ENCODE measurements around the gene BIN1. TPM values are rescaled to one million over a fixed set of nuclear protein-coding genes. Genes with fewer than 3 reads are reported as not detected.

Gene BIN1
- total and polyA plus RNA-seq, 2 of the 4 experiments (the other 2 are of a cell fraction), result 18.1 to 25.7 TPM

DNA sequence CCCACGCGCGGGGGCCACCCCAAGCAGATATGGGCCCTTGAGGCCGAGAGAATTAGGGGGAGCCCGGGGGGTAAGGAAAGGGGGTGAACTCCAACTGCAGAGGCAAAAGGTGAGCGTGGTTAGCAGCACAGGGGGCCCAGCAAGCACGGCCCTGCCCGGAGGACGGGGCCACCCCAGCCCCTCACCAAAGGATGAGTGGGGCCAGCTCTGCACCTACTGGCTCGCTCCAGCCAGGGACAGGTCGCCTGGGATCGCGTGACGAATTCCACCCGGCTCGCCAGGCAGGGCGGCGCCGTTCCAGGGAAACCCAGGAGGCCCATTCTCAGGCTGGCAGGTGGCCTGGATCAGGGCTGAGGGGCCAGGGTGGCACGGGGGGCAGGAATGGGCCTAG, 38.6 kb downstream of the BIN1 start:
- ATAC-seq (ENCODE audit: low read depth), result no peak
- H3K56ac ChIP-seq (ENCODE audit: extremely low read depth, insufficient read depth, low read length), result no peak overlapping the region
- WGBS, 2 experiments (ENCODE audit: extremely low coverage in 2 of 2, insufficient read length in 1 of 2), result 79% methylated on average over 8 of the region's 20 CpGs; no CpG with 5 or more reads in 1 of the 2 experiments
- no peak overlapping the region for H2BK5ac ChIP-seq (ENCODE audit: low read depth, low read length, poor library complexity, severe bottlenecking)
- H4K91ac ChIP-seq (ENCODE audit: insufficient read depth, low read depth, low read length), result no peak overlapping the region; the same call in 1 of the 2 replicates
- no TSS peak for BruUV-seq (replicated peaks)
- H3K18ac ChIP-seq (ENCODE audit: low read depth, low read length), result no peak overlapping the region
- ChIA-PET CTCF (interaction anchor here (0.7 to 1.0 kb wide), 5 partner anchors 15 to 728 kb away, joined by 3 to 7 read pairs (median 4); partner anchors contain the start of gene BIN1), POLR2A (ENCODE audit: unreplicated experiment) (interaction anchor here (0.6 kb wide), 1 partner anchor 352 kb away, joined by 4 read pairs; no protein-coding TSS in a partner anchor)
- dilution Hi-C loops (cut with HindIII; ENCODE audit: low sequenced_read_pairs, unreplicated experiment) (no loop called here), in situ Hi-C loops (cut with MboI; ENCODE audit: low sequenced_read_pairs) (loop anchor here (10.0 kb wide), 1 partner anchor 106 kb away; no protein-coding TSS in a partner anchor), intact Hi-C loops (cut with micrococcal nuclease) (loop anchor here (1.0 to 10.0 kb wide), 4 partner anchors 38 to 406 kb away; partner anchors contain the start of genes BIN1 and ERCC3)
- H2AK9ac ChIP-seq (replicated peaks; ENCODE audit: low read depth, low read length, poor library complexity), result peak overlapping the region; percentile 62
- H3K9me3 ChIP-seq (ENCODE audit: control insufficient read depth, insufficient read depth, low read length), result no peaks in the 10 kb centered on the region
- H3K9ac ChIP-seq (ENCODE audit: low read depth, low read length), result no peak overlapping the region
- DNase-seq, result no peak
- no peak overlapping the region for H2BK120ac ChIP-seq (ENCODE audit: low read depth, low read length)
- H4K5ac ChIP-seq (ENCODE audit: low read depth, low read length), result no peak overlapping the region
- peaks cover 12% of the 10 kb centered on the region for H3K9me1 ChIP-seq (ENCODE audit: insufficient read depth, low read length)
- H2BK20ac ChIP-seq (ENCODE audit: low read depth, low read length), result no peak overlapping the region
- H3K14ac ChIP-seq (replicated peaks; ENCODE audit: low read depth, low read length), result no peak overlapping the region
- peaks cover 13% of the 10 kb centered on the region for H4K20me1 ChIP-seq (ENCODE audit: insufficient read depth, low read length)
- H4K8ac ChIP-seq (ENCODE audit: low read depth in 2 of 2, low read length in 2 of 2), result no peak overlapping the region
- peaks cover 28% of the 10 kb centered on the region for H3K36me3 ChIP-seq (ENCODE audit: control insufficient read depth, insufficient read depth, low read length)
- no peaks in the 10 kb centered on the region for H3K27me3 ChIP-seq (ENCODE audit: control insufficient read depth, insufficient read depth, low read length)
- H2BK15ac ChIP-seq (ENCODE audit: low read depth, low read length), result no peak overlapping the region
- peaks cover 16% of the 10 kb centered on the region for H3K4me1 ChIP-seq (ENCODE audit: control insufficient read depth, insufficient read depth, low read length)
- H3K79me1 ChIP-seq (ENCODE audit: low read depth in 1 of 2, low read length in 2 of 2), result peaks cover 0 to 8% of the 10 kb centered on the region in 2 experiments; a peak in 2 of 4 replicates
- H3K27ac ChIP-seq (ENCODE audit: insufficient read depth, low read length), result no peak overlapping the region
- no peak overlapping the region for H3K23ac ChIP-seq (ENCODE audit: low read depth, low read length)
- peak overlapping the region; percentile 52 for H2AFZ ChIP-seq (replicated peaks; ENCODE audit: low read length, poor library complexity)
- no peak overlapping the region for H3K4ac ChIP-seq (ENCODE audit: low read depth, low read length)
- no peak overlapping the region for H3K4me2 ChIP-seq (ENCODE audit: low read depth, low read length)
- H3K4me3 ChIP-seq (ENCODE audit: insufficient read depth, low read depth, low read length), result no peak overlapping the region
- no peak overlapping the region for H2AK5ac ChIP-seq (ENCODE audit: low read depth, low read length)
- no peak for TF ChIP-seq CHD1 (IDR thresholded peaks at IDR 0.05; ENCODE audit: low read depth, low read length)
- TF ChIP-seq RCOR1 (IDR thresholded peaks at IDR 0.05; ENCODE audit: insufficient replicate concordance, low read length), result no peak
- TF ChIP-seq FOS (IDR thresholded peaks at IDR 0.05; ENCODE audit: low read depth, low read length), result no peak
- TF ChIP-seq SMC3 (IDR thresholded peaks at IDR 0.05; ENCODE audit: low read depth, low read length), result no peak
- TF ChIP-seq BHLHE40 (IDR thresholded peaks at IDR 0.05; ENCODE audit: low read depth, low read length), result no peak
- TF ChIP-seq MAFK (IDR thresholded peaks at IDR 0.05; ENCODE audit: low read depth, low read length), result no peak
- TF ChIP-seq, protein P1, sequence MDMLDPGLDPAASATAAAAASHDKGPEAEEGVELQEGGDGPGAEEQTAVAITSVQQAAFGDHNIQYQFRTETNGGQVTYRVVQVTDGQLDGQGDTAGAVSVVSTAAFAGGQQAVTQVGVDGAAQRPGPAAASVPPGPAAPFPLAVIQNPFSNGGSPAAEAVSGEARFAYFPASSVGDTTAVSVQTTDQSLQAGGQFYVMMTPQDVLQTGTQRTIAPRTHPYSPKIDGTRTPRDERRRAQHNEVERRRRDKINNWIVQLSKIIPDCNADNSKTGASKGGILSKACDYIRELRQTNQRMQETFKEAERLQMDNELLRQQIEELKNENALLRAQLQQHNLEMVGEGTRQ (IDR thresholded peaks at IDR 0.05; ENCODE audit: low read depth, low read length), result no peak
- TF ChIP-seq RAD21 (IDR thresholded peaks at IDR 0.05; ENCODE audit: low read length), result no peak
- TF ChIP-seq, protein P2, sequence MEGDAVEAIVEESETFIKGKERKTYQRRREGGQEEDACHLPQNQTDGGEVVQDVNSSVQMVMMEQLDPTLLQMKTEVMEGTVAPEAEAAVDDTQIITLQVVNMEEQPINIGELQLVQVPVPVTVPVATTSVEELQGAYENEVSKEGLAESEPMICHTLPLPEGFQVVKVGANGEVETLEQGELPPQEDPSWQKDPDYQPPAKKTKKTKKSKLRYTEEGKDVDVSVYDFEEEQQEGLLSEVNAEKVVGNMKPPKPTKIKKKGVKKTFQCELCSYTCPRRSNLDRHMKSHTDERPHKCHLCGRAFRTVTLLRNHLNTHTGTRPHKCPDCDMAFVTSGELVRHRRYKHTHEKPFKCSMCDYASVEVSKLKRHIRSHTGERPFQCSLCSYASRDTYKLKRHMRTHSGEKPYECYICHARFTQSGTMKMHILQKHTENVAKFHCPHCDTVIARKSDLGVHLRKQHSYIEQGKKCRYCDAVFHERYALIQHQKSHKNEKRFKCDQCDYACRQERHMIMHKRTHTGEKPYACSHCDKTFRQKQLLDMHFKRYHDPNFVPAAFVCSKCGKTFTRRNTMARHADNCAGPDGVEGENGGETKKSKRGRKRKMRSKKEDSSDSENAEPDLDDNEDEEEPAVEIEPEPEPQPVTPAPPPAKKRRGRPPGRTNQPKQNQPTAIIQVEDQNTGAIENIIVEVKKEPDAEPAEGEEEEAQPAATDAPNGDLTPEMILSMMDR (conservative IDR thresholded peaks at IDR 0.05; ENCODE audit: low read depth, low read length), result no peak
- TF ChIP-seq MXI1 (IDR thresholded peaks at IDR 0.05; ENCODE audit: borderline replicate concordance, low read depth, low read length), result no peak

Data from IMR-90 (cell line).